ENCODE data around the gene SHISA5. TPM values are rescaled to one million over a fixed set of nuclear protein-coding genes. Genes with fewer than 3 reads are reported as not detected.

The SHISA5 gene
- polyA plus RNA-seq, 3 donors: 147 to 266 (median 242) TPM

DNA sequence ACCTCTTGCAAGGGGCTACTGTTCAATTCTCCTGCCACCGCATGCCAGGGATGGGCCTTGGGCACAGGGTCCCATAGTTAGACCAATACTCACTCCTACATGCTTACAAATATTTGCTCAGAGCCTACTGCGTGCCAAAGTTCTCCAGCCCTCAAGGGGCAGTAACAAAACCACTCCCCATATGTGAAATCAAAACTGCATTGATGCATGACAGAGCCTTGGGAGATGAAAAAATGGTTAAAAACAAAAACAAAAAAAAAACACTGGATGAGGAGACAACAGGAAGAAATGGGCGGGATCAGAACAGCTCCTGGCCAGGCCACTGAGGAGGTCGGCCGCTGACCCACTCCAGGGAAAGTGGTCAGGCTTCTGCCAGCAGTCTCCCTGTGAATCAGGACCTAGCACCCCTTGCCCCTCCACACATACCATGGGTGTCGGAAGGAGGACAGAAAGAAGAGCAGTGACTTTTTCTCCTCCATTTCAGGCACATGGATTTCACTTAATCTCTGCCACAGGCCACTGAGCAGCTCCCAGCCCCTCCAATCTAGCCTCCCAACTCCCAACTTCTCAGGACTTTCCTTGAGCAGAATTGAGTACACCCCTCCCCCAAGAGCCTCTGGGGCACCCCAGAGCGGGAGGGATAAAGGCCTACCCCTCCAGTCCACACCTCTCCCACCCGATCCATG lies 76.9 kb downstream of the SHISA5 start:
- H3K79me2 ChIP-seq (ENCODE audit: insufficient read depth, low read length): no peaks in the 10 kb centered on the region
- H2AFZ ChIP-seq (ENCODE audit: insufficient read depth, low read depth, low read length, poor library complexity, severe bottlenecking): no peak overlapping the region
- Mint-ChIP-seq H3K36me3 (peaks cover 7 to 9% of the 10 kb centered on the region in 2 donors), H3K4me1 (peaks cover 9% of the 10 kb centered on the region), H3K4me3 (peak overlapping the region in 1 of 2 donors; percentile 70), H3K9me3 (peaks cover 0 to 5% (median 0%) of the 10 kb centered on the region in 7 donors), H3K27ac (no peak overlapping the region), H3K27me3 (ENCODE audit: low read depth in 3 of 3) (peaks cover 24 to 38% (median 26%) of the 10 kb centered on the region in 3 donors)
- peaks cover 0 to 2% of the 10 kb centered on the region in 2 donors for H3K36me3 ChIP-seq (replicated peaks in 1 of 2; ENCODE audit: control insufficient read depth in 1 of 2, insufficient read depth in 2 of 2, low read length in 2 of 2)
- no peak overlapping the region for H3K4me2 ChIP-seq (replicated peaks; ENCODE audit: extremely low read depth, low read length, poor library complexity, severe bottlenecking)
- no peaks in the 10 kb centered on the region for H4K20me1 ChIP-seq (ENCODE audit: insufficient read depth, low read length)
- no peak overlapping the region for H3K9ac ChIP-seq (ENCODE audit: insufficient read depth, low read length, poor library complexity, severe bottlenecking)
- 97% methylated on average over 4 of the region's 8 CpGs for whole genome bisulfite sequencing (ENCODE audit: insufficient coverage)
- H3K9me3 ChIP-seq (replicated peaks in 1 of 2; ENCODE audit: control insufficient read depth in 1 of 2, insufficient read depth in 1 of 2, low read length in 2 of 2): no peaks in the 10 kb centered on the region
- H3K27ac ChIP-seq (ENCODE audit: low read depth in 1 of 2, low read length in 2 of 2): no peak overlapping the region
- H3K27me3 ChIP-seq (ENCODE audit: control insufficient read depth in 2 of 2, insufficient read depth in 2 of 2, low read length in 2 of 2): peaks cover 3 to 27% of the 10 kb centered on the region in 2 donors
- peaks cover 7 to 8% of the 10 kb centered on the region in 2 donors for H3K4me1 ChIP-seq (ENCODE audit: control insufficient read depth in 1 of 2, insufficient read depth in 2 of 2, low read length in 2 of 2)
- intact Hi-C loops (cut with micrococcal nuclease): no loop called here
- no peak overlapping the region for H3K4me3 ChIP-seq (replicated peaks in 1 of 3; ENCODE audit: low read depth in 2 of 3, low read length in 3 of 3)
- TF ChIP-seq, protein P1, sequence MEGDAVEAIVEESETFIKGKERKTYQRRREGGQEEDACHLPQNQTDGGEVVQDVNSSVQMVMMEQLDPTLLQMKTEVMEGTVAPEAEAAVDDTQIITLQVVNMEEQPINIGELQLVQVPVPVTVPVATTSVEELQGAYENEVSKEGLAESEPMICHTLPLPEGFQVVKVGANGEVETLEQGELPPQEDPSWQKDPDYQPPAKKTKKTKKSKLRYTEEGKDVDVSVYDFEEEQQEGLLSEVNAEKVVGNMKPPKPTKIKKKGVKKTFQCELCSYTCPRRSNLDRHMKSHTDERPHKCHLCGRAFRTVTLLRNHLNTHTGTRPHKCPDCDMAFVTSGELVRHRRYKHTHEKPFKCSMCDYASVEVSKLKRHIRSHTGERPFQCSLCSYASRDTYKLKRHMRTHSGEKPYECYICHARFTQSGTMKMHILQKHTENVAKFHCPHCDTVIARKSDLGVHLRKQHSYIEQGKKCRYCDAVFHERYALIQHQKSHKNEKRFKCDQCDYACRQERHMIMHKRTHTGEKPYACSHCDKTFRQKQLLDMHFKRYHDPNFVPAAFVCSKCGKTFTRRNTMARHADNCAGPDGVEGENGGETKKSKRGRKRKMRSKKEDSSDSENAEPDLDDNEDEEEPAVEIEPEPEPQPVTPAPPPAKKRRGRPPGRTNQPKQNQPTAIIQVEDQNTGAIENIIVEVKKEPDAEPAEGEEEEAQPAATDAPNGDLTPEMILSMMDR (IDR thresholded peaks at IDR 0.05): no peak
- DNase-seq: no peak

- Histone ChIP-seq H4K20me1 (ENCODE audit: insufficient read depth, low read length) (no peaks in the 10 kb centered on the region), H3K27ac (ENCODE audit: low read depth in 1 of 2, low read length in 2 of 2) (no peak overlapping the region), H3K9ac (ENCODE audit: insufficient read depth, low read length, poor library complexity, severe bottlenecking) (no peak overlapping the region), H3K27me3 (ENCODE audit: control insufficient read depth in 2 of 2, insufficient read depth in 2 of 2, low read length in 2 of 2) (peaks cover 3 to 27% of the 10 kb centered on the region in 2 donors), H3K4me2 (replicated peaks; ENCODE audit: extremely low read depth, low read length, poor library complexity, severe bottlenecking) (no peak overlapping the region), H2AFZ (ENCODE audit: insufficient read depth, low read depth, low read length, poor library complexity, severe bottlenecking) (no peak overlapping the region), H3K4me3 (replicated peaks in 1 of 3; ENCODE audit: low read depth in 2 of 3, low read length in 3 of 3) (no peak overlapping the region), H3K4me1 (ENCODE audit: control insufficient read depth in 1 of 2, insufficient read depth in 2 of 2, low read length in 2 of 2) (peaks cover 7 to 8% of the 10 kb centered on the region in 2 donors), H3K36me3 (replicated peaks in 1 of 2; ENCODE audit: control insufficient read depth in 1 of 2, insufficient read depth in 2 of 2, low read length in 2 of 2) (no peaks in the 10 kb centered on the region), H3K9me3 (replicated peaks in 1 of 2; ENCODE audit: control insufficient read depth in 1 of 2, insufficient read depth in 1 of 2, low read length in 2 of 2) (no peaks in the 10 kb centered on the region), H3K79me2 (ENCODE audit: insufficient read depth, low read length) (no peaks in the 10 kb centered on the region)
- H3K27ac Mint-ChIP-seq: no peak overlapping the region
- intact Hi-C loops (cut with micrococcal nuclease): no loop called here
- peaks cover 0 to 5% (median 0%) of the 10 kb centered on the region in 7 donors for H3K9me3 Mint-ChIP-seq
- H3K4me3 Mint-ChIP-seq: no peak overlapping the region
- 92% methylated on average over 7 of the region's 11 CpGs for WGBS (ENCODE audit: insufficient coverage)
- H3K27me3 Mint-ChIP-seq (ENCODE audit: low read depth in 3 of 3): peaks cover 24 to 38% (median 28%) of the 10 kb centered on the region in 3 donors
- TF ChIP-seq, protein P1 (IDR thresholded peaks at IDR 0.05): no peak
- peaks cover 2 to 4% of the 10 kb centered on the region in 2 donors for H3K36me3 Mint-ChIP-seq
- H3K4me1 Mint-ChIP-seq: peaks cover 9% of the 10 kb centered on the region
- no peak for DNase-seq
These were observed 77.5 kb downstream of the SHISA5 start for GRCh38 chr3:48426401-48426909.

All from CD14-positive monocyte (primary cell).